Measurements from ENCODE around the gene MAVS. TPM values are rescaled to one million over a fixed set of nuclear protein-coding genes. Genes with fewer than 3 reads are reported as not detected.

The MAVS gene
- total RNA-seq, 4 donors from 2014 or later: 28.5 to 50.0 (median 40.1) TPM

- no peak for ATAC-seq
- no peaks in the 10 kb centered on the region for H3K27me3 ChIP-seq
- H3K36me3 ChIP-seq: no peaks in the 10 kb centered on the region
- no peak overlapping the region for H3K4me3 ChIP-seq
- H3K27ac ChIP-seq: peak overlapping the region; percentile 1 to 96 (median 88)
- no peaks in the 10 kb centered on the region for H3K9me3 ChIP-seq
- no peak for TF ChIP-seq POLR2A (IDR thresholded peaks at IDR 0.05)
- no peak for TF ChIP-seq EP300 (IDR thresholded peaks at IDR 0.05)
- no peak for TF ChIP-seq CTCF (IDR thresholded peaks at IDR 0.05)
- no peak for TF ChIP-seq POLR2AphosphoS5 (IDR thresholded peaks at IDR 0.05)
- peaks cover 4 to 53% (median 20%) of the 10 kb centered on the region in 3 donors for H3K4me1 ChIP-seq
- WGBS, 2 donors (ENCODE audit: low coverage in 1 of 2): 45 to 60% methylated on average over 6 of the region's 8 CpGs
Observed at GRCh38 chr20:3812975-3813847, 33.4 kb upstream of the MAVS start.

GRCh38 chr20:3813848-3814581 is 32.6 kb upstream of the MAVS start:
- H3K27me3 ChIP-seq: no peaks in the 10 kb centered on the region
- no peak for TF ChIP-seq POLR2A (IDR thresholded peaks at IDR 0.05)
- TF ChIP-seq EP300 (IDR thresholded peaks at IDR 0.05): no peak
- no peak for TF ChIP-seq POLR2AphosphoS5 (IDR thresholded peaks at IDR 0.05)
- TF ChIP-seq CTCF (IDR thresholded peaks at IDR 0.05): no peak
- no peak for ATAC-seq
- 86 to 100% methylated on average over 2 to 3 of the region's 12 CpGs for WGBS, 2 donors (ENCODE audit: low coverage in 1 of 2)
- peaks cover 4 to 53% (median 23%) of the 10 kb centered on the region in 3 donors for H3K4me1 ChIP-seq
- H3K36me3 ChIP-seq: no peaks in the 10 kb centered on the region
- H3K4me3 ChIP-seq: no peak overlapping the region
- H3K9me3 ChIP-seq: no peaks in the 10 kb centered on the region
- H3K27ac ChIP-seq: peak overlapping the region in 3 of 4 donors; percentile 86 to 96 (median 91)

GRCh38 chr20:3814928-3815495 is 31.6 kb upstream of the MAVS start:
- H3K4me3 ChIP-seq: no peak overlapping the region
- no peaks in the 10 kb centered on the region for H3K36me3 ChIP-seq
- no peaks in the 10 kb centered on the region for H3K9me3 ChIP-seq
- no peaks in the 10 kb centered on the region for H3K27me3 ChIP-seq
- no peak for ATAC-seq
- WGBS, 2 donors (ENCODE audit: low coverage in 1 of 2): 80 to 84% methylated on average over 2 to 6 of the region's 7 CpGs
- TF ChIP-seq CTCF (IDR thresholded peaks at IDR 0.05) (no peak), POLR2A (IDR thresholded peaks at IDR 0.05) (no peak), EP300 (IDR thresholded peaks at IDR 0.05) (no peak), POLR2AphosphoS5 (IDR thresholded peaks at IDR 0.05) (no peak)
- no peak overlapping the region for H3K27ac ChIP-seq
- peaks cover 4 to 56% (median 26%) of the 10 kb centered on the region in 3 donors for H3K4me1 ChIP-seq

- Histone ChIP-seq H3K27ac (no peak overlapping the region), H3K9me3 (no peaks in the 10 kb centered on the region), H3K27me3 (no peaks in the 10 kb centered on the region), H3K4me1 (peaks cover 4 to 50% (median 25%) of the 10 kb centered on the region in 3 donors), H3K4me3 (no peak overlapping the region), H3K36me3 (no peaks in the 10 kb centered on the region)
- no peak for ATAC-seq
- no peak for TF ChIP-seq POLR2A (IDR thresholded peaks at IDR 0.05)
- TF ChIP-seq POLR2AphosphoS5 (IDR thresholded peaks at IDR 0.05): no peak
- no peak for TF ChIP-seq CTCF (IDR thresholded peaks at IDR 0.05)
- TF ChIP-seq EP300 (IDR thresholded peaks at IDR 0.05): no peak
- 85 to 86% methylated on average over 4 to 6 of the region's 9 CpGs for WGBS, 2 donors (ENCODE audit: low coverage in 1 of 2)
Observed at GRCh38 chr20:3815703-3816315, 30.8 kb upstream of the MAVS start.
